GM19468 (cell line): ENCODE measurements around the gene LRRC10B.
"Not testable (repeated sequence)": the region's sequence is repeated elsewhere in the genome, so short reads cannot be mapped to it uniquely, and the experiment has no call there.

Source experiments
- ATAC-seq: cut with Tn5 transposase; IDR thresholded peaks from one replicate; pipeline ENCODE4 v1.9.1; 2021; ENCODE audit warnings: mild to moderate bottlenecking, moderate library complexity, moderate number of reproducible peaks; ENCODE audit not compliant: unreplicated experiment; ENCODE audit errors: extremely low read depth

The LRRC10B gene

GRCh38 chr11:61507962-61508861 is at the start of gene LRRC10B:
Gene LRRC10B, plus strand, starts transcription at chr11:61508749. Its CDS starts 250 bp downstream, at chr11:61508999.
- ATAC-seq, result no peak

GRCh38 chr11:61460474-61460881 is 48.1 kb upstream of the LRRC10B start:
- no peak for ATAC-seq

- no peak for ATAC-seq
Measured at GRCh38 chr11:61460986-61461385, 47.6 kb upstream of the LRRC10B start.

- ATAC-seq, result not testable (repeated sequence)
Measured at GRCh38 chr11:61467602-61468001, 40.9 kb upstream of the LRRC10B start.

- no peak for ATAC-seq
Measured at GRCh38 chr11:61468002-61468401, 40.5 kb upstream of the LRRC10B start.

- no peak for ATAC-seq
Measured at GRCh38 chr11:61472282-61472681, 36.3 kb upstream of the LRRC10B start.

- no peak for ATAC-seq
Measured at GRCh38 chr11:61472868-61473267, 35.7 kb upstream of the LRRC10B start.

- no peak for ATAC-seq
Measured at GRCh38 chr11:61473370-61474012, 35.1 kb upstream of the LRRC10B start.

GRCh38 chr11:61474013-61474643 is 34.4 kb upstream of the LRRC10B start:
- no peak for ATAC-seq

- no peak for ATAC-seq
Measured at GRCh38 chr11:61475433-61475832, 33.1 kb upstream of the LRRC10B start.

GRCh38 chr11:61476371-61476770 is 32.2 kb upstream of the LRRC10B start:
- ATAC-seq, result no peak

GRCh38 chr11:61477126-61477525 is 31.4 kb upstream of the LRRC10B start:
- no peak for ATAC-seq

GRCh38 chr11:61477727-61478148 is 30.8 kb upstream of the LRRC10B start:
- no peak for ATAC-seq

GRCh38 chr11:61479360-61480058 is 29.0 kb upstream of the LRRC10B start:
- not testable (repeated sequence) for ATAC-seq

GRCh38 chr11:61480261-61480993 is 28.1 kb upstream of the LRRC10B start:
- ATAC-seq, result no peak

- ATAC-seq, result no peak
Measured at GRCh38 chr11:61480994-61481335, 27.6 kb upstream of the LRRC10B start.

- no peak for ATAC-seq
Measured at GRCh38 chr11:61481806-61482205, 26.7 kb upstream of the LRRC10B start.

- ATAC-seq, result no peak
Measured at GRCh38 chr11:61482513-61482912, 26.0 kb upstream of the LRRC10B start.

GRCh38 chr11:61484541-61484940 is 24.0 kb upstream of the LRRC10B start:
- ATAC-seq, result no peak

- ATAC-seq, result no peak
Measured at GRCh38 chr11:61485080-61485479, 23.5 kb upstream of the LRRC10B start.
